Measurements from ENCODE around the gene SQOR. TPM values are rescaled to one million over a fixed set of nuclear protein-coding genes. Genes with fewer than 3 reads are reported as not detected.

The SQOR gene
- total RNA-seq, 1 experiment from 2014 or later: 4.3 TPM

GRCh38 chr15:45714590-45715488, 80.0 kb downstream of the SQOR start:
- Histone ChIP-seq H3K36me3 (ENCODE audit: insufficient read depth, low read length, poor library complexity, severe bottlenecking) (no peaks in the 10 kb centered on the region), H3K27ac (ENCODE audit: low read depth, low read length, poor library complexity, severe bottlenecking) (no peak overlapping the region), H3K4me3 (ENCODE audit: low read depth, low read length, poor library complexity, severe bottlenecking) (no peak overlapping the region), H3K27me3 (replicated peaks; ENCODE audit: insufficient read depth, low read depth, low read length, poor library complexity) (no peaks in the 10 kb centered on the region), H3K9me3 (ENCODE audit: low read depth, low read length, poor library complexity, severe bottlenecking) (no peaks in the 10 kb centered on the region), H3K4me1 (ENCODE audit: insufficient read depth, low read length, poor library complexity, severe bottlenecking) (no peaks in the 10 kb centered on the region)
- intact Hi-C loops (cut with micrococcal nuclease; ENCODE audit: unreplicated experiment): loop anchor here (1.0 kb wide), 1 partner anchor 75 kb away; no protein-coding TSS in a partner anchor
- BruUV-seq (replicated peaks): no TSS peak
- DNase-seq (ENCODE audit: low spot score): peak; percentile 81
- POLR2A ChIA-PET (ENCODE audit: low non-redundant PET): no interaction called here
- no peak for TF ChIP-seq EZH2 (IDR thresholded peaks at IDR 0.05; ENCODE audit: borderline replicate concordance, low read depth, low read length, poor library complexity, severe bottlenecking)
- peak; percentile 97 for TF ChIP-seq CTCF (conservative IDR thresholded peaks at IDR 0.05; ENCODE audit: low read depth, low read length)
- CTCF ChIA-PET: interaction anchor here (0.6 to 1.5 kb wide), 3 partner anchors 9 to 1757 kb away, joined by 3 to 14 read pairs (median 4); no protein-coding TSS in a partner anchor

GRCh38 chr15:45715528-45715927, 80.7 kb downstream of the SQOR start:
- no peak for TF ChIP-seq EZH2 (IDR thresholded peaks at IDR 0.05; ENCODE audit: borderline replicate concordance, low read depth, low read length, poor library complexity, severe bottlenecking)
- peak; percentile 56 for TF ChIP-seq CTCF (conservative IDR thresholded peaks at IDR 0.05; ENCODE audit: low read depth, low read length)
- no TSS peak for BruUV-seq (replicated peaks)
- DNase-seq (ENCODE audit: low spot score): peak; percentile 15
- ChIA-PET CTCF (interaction anchor here (1.4 to 1.5 kb wide), 2 partner anchors 10 kb away, joined by 4 to 14 read pairs; no protein-coding TSS in a partner anchor), POLR2A (ENCODE audit: low non-redundant PET) (no interaction called here)
- Histone ChIP-seq H3K27me3 (replicated peaks; ENCODE audit: insufficient read depth, low read depth, low read length, poor library complexity) (no peaks in the 10 kb centered on the region), H3K27ac (ENCODE audit: low read depth, low read length, poor library complexity, severe bottlenecking) (no peak overlapping the region), H3K4me1 (ENCODE audit: insufficient read depth, low read length, poor library complexity, severe bottlenecking) (no peaks in the 10 kb centered on the region), H3K9me3 (ENCODE audit: low read depth, low read length, poor library complexity, severe bottlenecking) (no peaks in the 10 kb centered on the region), H3K36me3 (ENCODE audit: insufficient read depth, low read length, poor library complexity, severe bottlenecking) (no peaks in the 10 kb centered on the region), H3K4me3 (ENCODE audit: low read depth, low read length, poor library complexity, severe bottlenecking) (no peak overlapping the region)
- intact Hi-C loops (cut with micrococcal nuclease; ENCODE audit: unreplicated experiment): no loop called here

GRCh38 chr15:45719490-45719889, 84.7 kb downstream of the SQOR start:
- Histone ChIP-seq H3K36me3 (ENCODE audit: insufficient read depth, low read length, poor library complexity, severe bottlenecking) (no peaks in the 10 kb centered on the region), H3K27me3 (replicated peaks; ENCODE audit: insufficient read depth, low read depth, low read length, poor library complexity) (peaks cover 3% of the 10 kb centered on the region), H3K27ac (ENCODE audit: low read depth, low read length, poor library complexity, severe bottlenecking) (no peak overlapping the region), H3K4me1 (ENCODE audit: insufficient read depth, low read length, poor library complexity, severe bottlenecking) (no peaks in the 10 kb centered on the region), H3K4me3 (ENCODE audit: low read depth, low read length, poor library complexity, severe bottlenecking) (no peak overlapping the region), H3K9me3 (ENCODE audit: low read depth, low read length, poor library complexity, severe bottlenecking) (no peaks in the 10 kb centered on the region)
- POLR2A ChIA-PET (ENCODE audit: low non-redundant PET): no interaction called here
- BruUV-seq (replicated peaks): no TSS peak
- DNase-seq (ENCODE audit: low spot score): no peak
- CTCF ChIA-PET: no interaction called here
- TF ChIP-seq CTCF (conservative IDR thresholded peaks at IDR 0.05; ENCODE audit: low read depth, low read length) (no peak), EZH2 (IDR thresholded peaks at IDR 0.05; ENCODE audit: borderline replicate concordance, low read depth, low read length, poor library complexity, severe bottlenecking) (no peak)
- intact Hi-C loops (cut with micrococcal nuclease; ENCODE audit: unreplicated experiment): no loop called here
